ENCODE measurements around the gene TEX35.

The TEX35 gene

GRCh38 chr1:178518894-178519293 lies 6.0 kb downstream of the TEX35 start:
- DNase-seq (ENCODE audit: low read depth, low spot score) = no peak

GRCh38 chr1:178520803-178521202 lies 7.9 kb downstream of the TEX35 start:
- no peak for DNase-seq (ENCODE audit: low read depth, low spot score)

- DNase-seq (ENCODE audit: low read depth, low spot score) = no peak
These were observed 8.3 kb downstream of the TEX35 start for GRCh38 chr1:178521241-178521640.

GRCh38 chr1:178527117-178527516 lies 14.2 kb downstream of the TEX35 start:
- no peak for DNase-seq (ENCODE audit: low read depth, low spot score)

GRCh38 chr1:178528228-178528952 lies 15.5 kb downstream of the TEX35 start:
- DNase-seq (ENCODE audit: low read depth, low spot score) = no peak

- DNase-seq (ENCODE audit: low read depth, low spot score) = no peak
These were observed 16.0 kb downstream of the TEX35 start for GRCh38 chr1:178528953-178529335.

- no peak for DNase-seq (ENCODE audit: low read depth, low spot score)
These were observed 16.6 kb downstream of the TEX35 start for GRCh38 chr1:178529364-178530036.

GRCh38 chr1:178530037-178530402 lies 17.1 kb downstream of the TEX35 start:
- DNase-seq (ENCODE audit: low read depth, low spot score) = no peak

- DNase-seq (ENCODE audit: low read depth, low spot score) = no peak
These were observed 17.6 kb downstream of the TEX35 start for GRCh38 chr1:178530502-178530901.

- DNase-seq (ENCODE audit: low read depth, low spot score) = no peak
These were observed 19.0 kb downstream of the TEX35 start for GRCh38 chr1:178531887-178532286.

- no peak for DNase-seq (ENCODE audit: low read depth, low spot score)
These were observed 19.5 kb downstream of the TEX35 start for GRCh38 chr1:178532392-178532791.

- no peak for DNase-seq (ENCODE audit: low read depth, low spot score)
These were observed 20.4 kb downstream of the TEX35 start for GRCh38 chr1:178533121-178533946.

GRCh38 chr1:178534137-178534868 lies 21.4 kb downstream of the TEX35 start:
- DNase-seq (ENCODE audit: low read depth, low spot score) = no peak

- no peak for DNase-seq (ENCODE audit: low read depth, low spot score)
These were observed 23.4 kb downstream of the TEX35 start for GRCh38 chr1:178536329-178536728.

GRCh38 chr1:178536844-178537371 lies 24.0 kb downstream of the TEX35 start:
- DNase-seq (ENCODE audit: low read depth, low spot score) = peak; percentile 86

- no peak for DNase-seq (ENCODE audit: low read depth, low spot score)
These were observed 24.6 kb downstream of the TEX35 start for GRCh38 chr1:178537382-178538090.

- DNase-seq (ENCODE audit: low read depth, low spot score) = no peak
These were observed 25.4 kb downstream of the TEX35 start for GRCh38 chr1:178538192-178538916.

- no peak for DNase-seq (ENCODE audit: low read depth, low spot score)
These were observed 26.4 kb downstream of the TEX35 start for GRCh38 chr1:178539291-178539690.

- no peak for DNase-seq (ENCODE audit: low read depth, low spot score)
These were observed 27.3 kb downstream of the TEX35 start for GRCh38 chr1:178540204-178540603.

GRCh38 chr1:178540646-178541045 lies 27.7 kb downstream of the TEX35 start:
- DNase-seq (ENCODE audit: low read depth, low spot score) = no peak
